Sigmoid colon (tissue), 7 donors: ENCODE data around the gene OBP2A. TPM values are rescaled to one million over a fixed set of nuclear protein-coding genes. Genes with fewer than 3 reads are reported as not detected.

Experiments
- DNase-seq: peaks from one replicate; pipeline ENCODE4 v3.0.0-alpha.2; 2019
- H3K27ac ChIP-seq, 4 donors: fragments of 200-600 bp; sonication (generic); one replicate each; pipeline ENCODE4 v1.5.1; 2016 to 2019; ENCODE audit warnings: mild to moderate bottlenecking in 1 of 4
- H3K27me3 ChIP-seq, 3 donors: fragments of 200-600 bp; sonication (generic); one replicate each; pipeline ENCODE4 v1.5.1; 2019; ENCODE audit warnings: mild to moderate bottlenecking in 1 of 3
- H3K36me3 ChIP-seq, 4 donors: fragments of 200-600 bp; sonication (generic); one replicate each; pipeline ENCODE4 v1.5.1; 2016 to 2019
- H3K4me1 ChIP-seq, 4 donors: fragments of 200-600 bp; sonication (generic); one replicate each; pipeline ENCODE4 v1.5.1; 2017 to 2019
- H3K4me3 ChIP-seq, 4 donors: fragments of 200-600 bp; sonication (generic); one replicate each; pipeline ENCODE4 v1.5.1; 2017 to 2019; ENCODE audit warnings: mild to moderate bottlenecking in 2 of 4, moderate library complexity in 1 of 4
- H3K9me3 ChIP-seq, 4 donors: fragments of 200-600 bp in 3 of 4; sonication (generic) in 3 of 4; one replicate each; pipeline versions ENCODE4 v1.5.1 to v1.6.1; 2013 to 2019
- EP300 ChIP-seq, 4 donors: sonication (generic); formaldehyde crosslinking; IDR thresholded peaks; one replicate each; pipeline ENCODE4 v1.6.1; 2017; ENCODE audit warnings: antibody characterized with exemption in 4 of 4
- POLR2A ChIP-seq, 2 donors: fragments of 450-650 bp; IDR thresholded peaks; one replicate each; pipeline ENCODE4 v1.6.1; 2016; ENCODE audit warnings: antibody characterized with exemption in 2 of 2, mild to moderate bottlenecking in 2 of 2, moderate library complexity in 2 of 2
- POLR2AphosphoS5 ChIP-seq, 4 donors: sonication (generic); formaldehyde crosslinking; IDR thresholded peaks; one replicate each; pipeline ENCODE4 v1.6.1; 2017; ENCODE audit warnings: antibody characterized with exemption in 4 of 4
- WGBS, 2 donors: extraction: QIAGEN DNeasy Blood & Tissue Kit; methylation state at CpG; one replicate each; pipeline ENCODE4 v1.1.7; 2013; 5-methylcytosine and 5-hydroxymethylcytosine counted together
- intact Hi-C: fragments of 100-400 bp; cut with DNase I; formaldehyde crosslinking; loops from one replicate; pipeline ENCODE4 v1.15.1; 2023
- polyA plus RNA-seq, 3 donors: library from polyadenylated mRNA; stranded (reverse); fragments of 200-250 nt; gene quantifications; one replicate each; pipeline ENCODE4 v1.2.3, GENCODE V29; 2013
- total RNA-seq, 4 donors: library from RNA; depleted of rRNA; stranded (reverse); fragments of >200 nt; gene quantifications; one replicate each; pipeline ENCODE4 v1.1.0, GENCODE V29; 2016
- TF ChIP-seq, protein P1 (sequence below), 4 experiments: fragments of 450-650 bp in 3 of 4; fragments of 200-600 bp in 1 of 4; IDR thresholded peaks; one replicate each; pipeline ENCODE4 v1.5.1; 2016 to 2019; ENCODE audit warnings: antibody characterized with exemption in 4 of 4, mild to moderate bottlenecking in 3 of 4, moderate library complexity in 2 of 4
- donor health status: healthy with polysubstance abuse.
- donor health status: Bipolar disorder and iron deficiency.
- donor health status: healthy.

Gene OBP2A
- total and polyA plus RNA-seq, 7 donors, result not detected

GRCh38 chr9:135565141-135565628, 19.3 kb downstream of the OBP2A start:
- 66 to 73% methylated on average over 9 of the region's 9 CpGs for WGBS, 2 donors
- intact Hi-C loops, result no loop called here
- TF ChIP-seq POLR2A (IDR thresholded peaks at IDR 0.05) (no peak), EP300 (IDR thresholded peaks at IDR 0.05) (no peak), POLR2AphosphoS5 (IDR thresholded peaks at IDR 0.05) (no peak)
- TF ChIP-seq, protein P1, sequence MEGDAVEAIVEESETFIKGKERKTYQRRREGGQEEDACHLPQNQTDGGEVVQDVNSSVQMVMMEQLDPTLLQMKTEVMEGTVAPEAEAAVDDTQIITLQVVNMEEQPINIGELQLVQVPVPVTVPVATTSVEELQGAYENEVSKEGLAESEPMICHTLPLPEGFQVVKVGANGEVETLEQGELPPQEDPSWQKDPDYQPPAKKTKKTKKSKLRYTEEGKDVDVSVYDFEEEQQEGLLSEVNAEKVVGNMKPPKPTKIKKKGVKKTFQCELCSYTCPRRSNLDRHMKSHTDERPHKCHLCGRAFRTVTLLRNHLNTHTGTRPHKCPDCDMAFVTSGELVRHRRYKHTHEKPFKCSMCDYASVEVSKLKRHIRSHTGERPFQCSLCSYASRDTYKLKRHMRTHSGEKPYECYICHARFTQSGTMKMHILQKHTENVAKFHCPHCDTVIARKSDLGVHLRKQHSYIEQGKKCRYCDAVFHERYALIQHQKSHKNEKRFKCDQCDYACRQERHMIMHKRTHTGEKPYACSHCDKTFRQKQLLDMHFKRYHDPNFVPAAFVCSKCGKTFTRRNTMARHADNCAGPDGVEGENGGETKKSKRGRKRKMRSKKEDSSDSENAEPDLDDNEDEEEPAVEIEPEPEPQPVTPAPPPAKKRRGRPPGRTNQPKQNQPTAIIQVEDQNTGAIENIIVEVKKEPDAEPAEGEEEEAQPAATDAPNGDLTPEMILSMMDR (IDR thresholded peaks at IDR 0.05), result no peak
- H3K27me3 ChIP-seq, result peaks cover 0 to 46% (median 10%) of the 10 kb centered on the region in 3 donors
- H3K27ac ChIP-seq, result no peak overlapping the region
- no peaks in the 10 kb centered on the region for H3K36me3 ChIP-seq
- H3K4me3 ChIP-seq, result no peak overlapping the region
- no peaks in the 10 kb centered on the region for H3K4me1 ChIP-seq
- DNase-seq, result no peak
- peaks cover 0 to 7% (median 0%) of the 10 kb centered on the region in 4 donors for H3K9me3 ChIP-seq

- peaks cover 0 to 7% (median 0%) of the 10 kb centered on the region in 4 donors for H3K9me3 ChIP-seq
- DNase-seq, result no peak
- TF ChIP-seq POLR2A (IDR thresholded peaks at IDR 0.05), result no peak
- TF ChIP-seq, protein P1 (IDR thresholded peaks at IDR 0.05), result no peak
- TF ChIP-seq EP300 (IDR thresholded peaks at IDR 0.05), result no peak
- no peak for TF ChIP-seq POLR2AphosphoS5 (IDR thresholded peaks at IDR 0.05)
- no peak overlapping the region for H3K4me3 ChIP-seq
- no peaks in the 10 kb centered on the region for H3K36me3 ChIP-seq
- H3K4me1 ChIP-seq, result no peaks in the 10 kb centered on the region
- WGBS, 2 donors, result 46 to 66% methylated on average over 8 of the region's 8 CpGs
- peaks cover 0 to 46% (median 10%) of the 10 kb centered on the region in 3 donors for H3K27me3 ChIP-seq
- no peak overlapping the region for H3K27ac ChIP-seq
- intact Hi-C loops, result no loop called here
Observed at GRCh38 chr9:135565636-135566035, 19.7 kb downstream of the OBP2A start.

GRCh38 chr9:135566552-135566951, 20.6 kb downstream of the OBP2A start:
- Histone ChIP-seq H3K9me3 (peaks cover 0 to 7% (median 0%) of the 10 kb centered on the region in 4 donors), H3K27ac (no peak overlapping the region), H3K4me1 (no peaks in the 10 kb centered on the region), H3K4me3 (no peak overlapping the region), H3K36me3 (no peaks in the 10 kb centered on the region), H3K27me3 (peaks cover 0 to 40% (median 10%) of the 10 kb centered on the region in 3 donors)
- WGBS, 2 donors, result 63 to 67% methylated on average over 10 of the region's 10 CpGs
- TF ChIP-seq POLR2AphosphoS5 (IDR thresholded peaks at IDR 0.05) (no peak), POLR2A (IDR thresholded peaks at IDR 0.05) (no peak), EP300 (IDR thresholded peaks at IDR 0.05) (no peak)
- TF ChIP-seq, protein P1 (IDR thresholded peaks at IDR 0.05), result no peak
- intact Hi-C loops, result no loop called here
- DNase-seq, result peak; percentile 19

DNA sequence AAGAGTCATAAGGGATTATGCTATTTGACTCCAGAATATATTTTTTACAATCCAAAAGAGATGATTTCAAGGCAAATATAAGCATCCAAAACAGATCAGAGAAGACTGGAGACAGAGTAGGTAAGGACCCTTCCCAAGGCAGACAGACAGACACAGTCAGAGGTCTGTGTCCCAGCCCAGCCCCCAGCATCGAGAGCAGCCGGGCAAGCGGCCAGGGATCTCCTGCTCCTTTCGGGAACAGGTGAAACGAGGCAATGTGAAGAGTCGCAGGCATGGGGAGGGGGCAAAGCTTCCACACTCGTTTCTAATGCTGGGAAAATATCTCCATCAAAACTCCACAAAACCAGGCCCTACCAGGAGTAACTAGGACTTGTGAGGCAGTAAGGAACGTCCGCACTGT, 21.4 kb downstream of the OBP2A start:
- WGBS, 2 donors, result 55 to 69% methylated on average over 9 of the region's 9 CpGs
- Histone ChIP-seq H3K27me3 (peaks cover 0 to 33% (median 10%) of the 10 kb centered on the region in 3 donors), H3K36me3 (no peaks in the 10 kb centered on the region), H3K27ac (no peak overlapping the region), H3K4me3 (no peak overlapping the region), H3K4me1 (no peaks in the 10 kb centered on the region), H3K9me3 (peaks cover 0 to 7% (median 0%) of the 10 kb centered on the region in 4 donors)
- DNase-seq, result peak; percentile 29
- no peak for TF ChIP-seq EP300 (IDR thresholded peaks at IDR 0.05)
- no peak for TF ChIP-seq POLR2AphosphoS5 (IDR thresholded peaks at IDR 0.05)
- TF ChIP-seq POLR2A (IDR thresholded peaks at IDR 0.05), result no peak
- TF ChIP-seq, protein P1 (IDR thresholded peaks at IDR 0.05), result no peak
- intact Hi-C loops, result no loop called here

DNA sequence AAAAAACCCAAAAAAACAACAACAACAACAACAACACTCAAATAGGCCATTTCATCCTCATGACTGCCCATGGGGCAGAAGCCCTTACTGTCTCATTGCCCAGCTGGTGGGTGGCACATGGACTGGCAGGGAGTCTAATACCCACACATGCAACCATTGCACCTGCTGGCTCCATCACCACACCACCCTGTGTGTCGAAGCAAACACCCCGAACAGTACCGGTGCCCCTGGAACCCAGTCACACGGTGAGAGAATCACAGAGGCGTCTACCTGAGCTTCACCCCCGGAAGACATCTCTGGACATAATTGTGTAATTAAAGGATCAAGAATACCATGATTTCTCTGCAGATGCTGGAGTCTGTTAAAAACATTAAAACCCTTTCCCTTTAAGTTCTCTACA, 22.1 kb downstream of the OBP2A start:
- Histone ChIP-seq H3K4me1 (no peaks in the 10 kb centered on the region), H3K4me3 (no peak overlapping the region), H3K9me3 (peaks cover 0 to 7% (median 0%) of the 10 kb centered on the region in 4 donors), H3K36me3 (no peaks in the 10 kb centered on the region), H3K27me3 (peaks cover 0 to 31% (median 10%) of the 10 kb centered on the region in 3 donors), H3K27ac (no peak overlapping the region)
- WGBS, 2 donors, result 91 to 94% methylated on average over 6 of the region's 6 CpGs
- no peak for TF ChIP-seq POLR2A (IDR thresholded peaks at IDR 0.05)
- TF ChIP-seq EP300 (IDR thresholded peaks at IDR 0.05), result no peak
- TF ChIP-seq POLR2AphosphoS5 (IDR thresholded peaks at IDR 0.05), result no peak
- TF ChIP-seq, protein P1 (IDR thresholded peaks at IDR 0.05), result no peak
- peak; percentile 22 for DNase-seq
- intact Hi-C loops, result no loop called here
